Lower leg skin (tissue), 4 donors: ENCODE data around the gene TBATA. TPM values are rescaled to one million over a fixed set of nuclear protein-coding genes. Genes with fewer than 3 reads are reported as not detected.
A peak's percentile ranks its signal among the peaks of the same experiment; 100 is the strongest.

Experiments used
- DNase-seq, 2 donors: peaks; one replicate each; pipeline ENCODE4 v3.0.0-alpha.2; 2019; ENCODE audit warnings: low spot score in 2 of 2
- H3K4me3 ChIP-seq: fragments of 200-600 bp; sonication (generic); 2 replicates; pipeline ENCODE4 v1.5.1; 2017; ENCODE audit warnings: mild to moderate bottlenecking, low read depth; ENCODE audit not compliant: poor library complexity, severe bottlenecking
- POLR2A ChIP-seq, 2 donors: fragments of 450-650 bp; IDR thresholded peaks; one replicate each; pipeline ENCODE4 v1.6.1; 2016 to 2017; ENCODE audit warnings: antibody characterized with exemption in 2 of 2, mild to moderate bottlenecking in 1 of 2, moderate library complexity in 1 of 2
- WGBS, 2 donors: methylation state at CpG; one replicate each; pipeline ENCODE4 v1.1.5; 2018; 5-methylcytosine and 5-hydroxymethylcytosine counted together
- intact Hi-C: fragments of 100-400 bp; cut with DNase I; formaldehyde crosslinking; loops from one replicate; pipeline ENCODE4 v1.15.0; 2023; ENCODE audit warnings: low total_unique reads
- total RNA-seq, 4 donors: library from RNA; depleted of rRNA; stranded (reverse); fragments of >200 nt; gene quantifications; one replicate each; pipeline ENCODE4 v1.1.0, GENCODE V29; 2016
- TF ChIP-seq, protein P1 (sequence below), 3 donors: fragments of 450-650 bp; IDR thresholded peaks; one replicate each; pipeline ENCODE4 v1.5.1; 2016; ENCODE audit warnings: antibody characterized with exemption in 3 of 3, mild to moderate bottlenecking in 3 of 3, moderate library complexity in 2 of 3

The TBATA gene
- total RNA-seq, 4 donors from 2014 or later: not detected

- intact Hi-C loops: no loop called here
- no peak overlapping the region for H3K4me3 ChIP-seq
- no peak for DNase-seq
- WGBS, 2 donors: 94 to 100% methylated on average over 1 of the region's 1 CpG
- TF ChIP-seq POLR2A (IDR thresholded peaks at IDR 0.05): no peak
- TF ChIP-seq, protein P1, sequence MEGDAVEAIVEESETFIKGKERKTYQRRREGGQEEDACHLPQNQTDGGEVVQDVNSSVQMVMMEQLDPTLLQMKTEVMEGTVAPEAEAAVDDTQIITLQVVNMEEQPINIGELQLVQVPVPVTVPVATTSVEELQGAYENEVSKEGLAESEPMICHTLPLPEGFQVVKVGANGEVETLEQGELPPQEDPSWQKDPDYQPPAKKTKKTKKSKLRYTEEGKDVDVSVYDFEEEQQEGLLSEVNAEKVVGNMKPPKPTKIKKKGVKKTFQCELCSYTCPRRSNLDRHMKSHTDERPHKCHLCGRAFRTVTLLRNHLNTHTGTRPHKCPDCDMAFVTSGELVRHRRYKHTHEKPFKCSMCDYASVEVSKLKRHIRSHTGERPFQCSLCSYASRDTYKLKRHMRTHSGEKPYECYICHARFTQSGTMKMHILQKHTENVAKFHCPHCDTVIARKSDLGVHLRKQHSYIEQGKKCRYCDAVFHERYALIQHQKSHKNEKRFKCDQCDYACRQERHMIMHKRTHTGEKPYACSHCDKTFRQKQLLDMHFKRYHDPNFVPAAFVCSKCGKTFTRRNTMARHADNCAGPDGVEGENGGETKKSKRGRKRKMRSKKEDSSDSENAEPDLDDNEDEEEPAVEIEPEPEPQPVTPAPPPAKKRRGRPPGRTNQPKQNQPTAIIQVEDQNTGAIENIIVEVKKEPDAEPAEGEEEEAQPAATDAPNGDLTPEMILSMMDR (IDR thresholded peaks at IDR 0.05): no peak
Observed at GRCh38 chr10:70806841-70807240, 21.7 kb upstream of the TBATA start.

DNA sequence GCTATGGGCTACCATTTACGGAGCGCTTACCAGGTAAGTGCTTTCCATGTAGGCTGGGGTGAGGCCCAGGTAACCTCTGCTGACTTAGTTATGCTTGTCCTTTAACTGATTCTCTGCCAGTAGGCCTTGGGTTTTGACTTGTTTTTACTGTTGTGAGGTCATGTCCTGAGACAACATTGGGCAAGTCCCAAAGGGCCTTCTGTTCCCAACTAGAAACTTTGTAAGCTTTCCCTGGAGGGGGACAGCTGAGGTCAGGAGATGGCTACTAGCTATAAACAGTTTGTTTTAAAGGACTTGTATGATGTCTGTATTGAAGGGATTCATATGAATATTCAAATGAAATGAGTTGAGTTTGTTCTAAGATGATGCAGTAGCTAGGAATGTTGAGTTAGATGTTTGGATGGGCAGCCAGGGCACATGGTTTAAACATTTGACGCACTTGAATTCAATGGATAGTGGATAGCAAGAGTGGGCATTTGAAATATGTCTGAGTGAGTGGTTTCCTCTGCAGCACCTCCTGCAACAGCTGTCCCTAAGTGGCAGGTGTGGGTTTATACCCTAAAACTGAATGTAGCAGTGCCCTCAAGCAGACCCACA is 20.5 kb upstream of the TBATA start:
- no peak for TF ChIP-seq POLR2A (IDR thresholded peaks at IDR 0.05)
- TF ChIP-seq, protein P1 (IDR thresholded peaks at IDR 0.05): no peak
- intact Hi-C loops: no loop called here
- no peak overlapping the region for H3K4me3 ChIP-seq
- 95 to 97% methylated on average over 3 of the region's 3 CpGs for WGBS, 2 donors
- DNase-seq: no peak

DNA sequence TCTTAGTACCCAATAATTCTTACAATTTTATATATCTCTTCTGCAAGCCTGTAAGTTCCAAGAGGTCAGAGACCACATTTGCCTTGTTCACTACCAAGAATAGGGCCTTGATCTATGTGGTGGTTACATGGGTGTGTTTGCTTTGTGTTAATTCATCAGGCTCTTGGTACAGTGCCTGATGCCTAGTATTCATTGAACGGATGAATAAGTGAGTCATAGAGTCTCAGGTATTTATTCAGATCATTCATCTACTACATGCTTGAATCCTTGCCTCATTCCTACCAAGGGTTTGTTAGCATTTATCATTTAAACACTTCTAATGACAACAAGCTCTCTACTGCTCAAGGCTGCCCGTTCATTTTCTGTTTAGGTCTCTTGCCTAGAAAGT is 19.2 kb upstream of the TBATA start:
- 43 to 53% methylated on average over 2 of the region's 2 CpGs for WGBS, 2 donors
- H3K4me3 ChIP-seq: no peak overlapping the region
- no peak for TF ChIP-seq POLR2A (IDR thresholded peaks at IDR 0.05)
- TF ChIP-seq, protein P1 (IDR thresholded peaks at IDR 0.05): no peak
- DNase-seq: no peak
- intact Hi-C loops: no loop called here

- no peak overlapping the region for H3K4me3 ChIP-seq
- TF ChIP-seq, protein P1 (IDR thresholded peaks at IDR 0.05): no peak
- TF ChIP-seq POLR2A (IDR thresholded peaks at IDR 0.05): no peak
- DNase-seq: peak in 1 of 2 donors; percentile 59
- intact Hi-C loops: no loop called here
- 46 to 69% methylated on average over 2 of the region's 2 CpGs for WGBS, 2 donors
Observed at GRCh38 chr10:70803775-70804420, 18.7 kb upstream of the TBATA start.

DNA sequence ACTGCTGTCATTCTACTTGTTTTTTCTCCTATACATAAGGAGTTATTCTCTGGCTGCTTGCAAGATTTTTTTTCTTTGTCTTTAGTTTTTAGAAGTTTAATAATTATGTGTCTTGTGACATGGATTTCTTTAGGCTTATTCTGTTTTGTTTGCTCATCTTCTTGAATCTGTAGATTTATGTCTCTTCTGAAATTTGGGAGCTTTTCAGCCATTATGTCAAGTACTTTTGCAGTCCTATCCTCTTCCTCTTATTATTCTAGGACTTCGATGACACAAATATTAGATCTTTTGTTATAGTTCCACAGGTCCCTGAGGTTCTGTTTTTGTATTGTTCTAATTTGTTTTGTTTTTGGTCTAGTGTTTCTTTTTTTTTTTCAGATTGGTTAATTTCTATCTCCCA is 16.7 kb upstream of the TBATA start:
- no peak for DNase-seq
- intact Hi-C loops: no loop called here
- WGBS, 2 donors: 79 to 89% methylated on average over 1 of the region's 1 CpG
- TF ChIP-seq POLR2A (IDR thresholded peaks at IDR 0.05): no peak
- TF ChIP-seq, protein P1 (IDR thresholded peaks at IDR 0.05): no peak
- H3K4me3 ChIP-seq: no peak overlapping the region
